Fibroblast of pulmonary artery (primary cell): ENCODE measurements around the gene TRIO.

ENCODE experiments used
- DNase-seq: peaks from one replicate; pipeline ENCODE4 v3.0.0-alpha.2; 2010; ENCODE audit warnings: low read depth
- H3K4me3 ChIP-seq: replicated peaks from 2 replicates; pipeline ENCODE4 v1.5.1; 2011; ENCODE audit warnings: low read depth, mild to moderate bottlenecking, control low read depth, low read length, moderate library complexity
- TF ChIP-seq, protein P1 (sequence below): IDR thresholded peaks from 2 replicates; pipeline ENCODE4 v1.5.1; 2011; ENCODE audit warnings: mild to moderate bottlenecking, control low read depth, low read length, inconsistent platforms; ENCODE audit errors: missing control alignments

TRIO gene

DNA sequence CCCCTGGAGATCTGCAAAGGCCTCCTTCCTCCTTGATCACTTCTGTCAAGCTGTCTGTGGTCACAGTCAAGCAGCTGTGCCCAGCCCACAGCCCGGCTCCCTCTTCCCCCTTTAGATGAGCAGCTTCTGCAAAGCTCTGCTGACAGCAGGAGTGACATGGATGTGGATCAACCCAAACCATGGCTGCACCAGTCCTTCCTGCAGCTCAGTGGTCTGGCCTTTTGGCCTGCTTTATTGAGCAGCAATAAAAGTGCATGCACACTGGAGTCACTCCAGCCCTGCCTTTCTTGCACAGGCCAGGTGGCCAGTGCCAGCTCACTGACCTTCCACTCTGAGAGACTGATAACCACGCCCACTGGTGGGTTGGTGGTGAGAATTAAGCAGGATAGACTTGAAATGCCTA is 347.2 kb downstream of the TRIO start:
- no peak for DNase-seq
- no peak overlapping the region for H3K4me3 ChIP-seq
- TF ChIP-seq, protein P1, sequence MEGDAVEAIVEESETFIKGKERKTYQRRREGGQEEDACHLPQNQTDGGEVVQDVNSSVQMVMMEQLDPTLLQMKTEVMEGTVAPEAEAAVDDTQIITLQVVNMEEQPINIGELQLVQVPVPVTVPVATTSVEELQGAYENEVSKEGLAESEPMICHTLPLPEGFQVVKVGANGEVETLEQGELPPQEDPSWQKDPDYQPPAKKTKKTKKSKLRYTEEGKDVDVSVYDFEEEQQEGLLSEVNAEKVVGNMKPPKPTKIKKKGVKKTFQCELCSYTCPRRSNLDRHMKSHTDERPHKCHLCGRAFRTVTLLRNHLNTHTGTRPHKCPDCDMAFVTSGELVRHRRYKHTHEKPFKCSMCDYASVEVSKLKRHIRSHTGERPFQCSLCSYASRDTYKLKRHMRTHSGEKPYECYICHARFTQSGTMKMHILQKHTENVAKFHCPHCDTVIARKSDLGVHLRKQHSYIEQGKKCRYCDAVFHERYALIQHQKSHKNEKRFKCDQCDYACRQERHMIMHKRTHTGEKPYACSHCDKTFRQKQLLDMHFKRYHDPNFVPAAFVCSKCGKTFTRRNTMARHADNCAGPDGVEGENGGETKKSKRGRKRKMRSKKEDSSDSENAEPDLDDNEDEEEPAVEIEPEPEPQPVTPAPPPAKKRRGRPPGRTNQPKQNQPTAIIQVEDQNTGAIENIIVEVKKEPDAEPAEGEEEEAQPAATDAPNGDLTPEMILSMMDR, result no peak

DNA sequence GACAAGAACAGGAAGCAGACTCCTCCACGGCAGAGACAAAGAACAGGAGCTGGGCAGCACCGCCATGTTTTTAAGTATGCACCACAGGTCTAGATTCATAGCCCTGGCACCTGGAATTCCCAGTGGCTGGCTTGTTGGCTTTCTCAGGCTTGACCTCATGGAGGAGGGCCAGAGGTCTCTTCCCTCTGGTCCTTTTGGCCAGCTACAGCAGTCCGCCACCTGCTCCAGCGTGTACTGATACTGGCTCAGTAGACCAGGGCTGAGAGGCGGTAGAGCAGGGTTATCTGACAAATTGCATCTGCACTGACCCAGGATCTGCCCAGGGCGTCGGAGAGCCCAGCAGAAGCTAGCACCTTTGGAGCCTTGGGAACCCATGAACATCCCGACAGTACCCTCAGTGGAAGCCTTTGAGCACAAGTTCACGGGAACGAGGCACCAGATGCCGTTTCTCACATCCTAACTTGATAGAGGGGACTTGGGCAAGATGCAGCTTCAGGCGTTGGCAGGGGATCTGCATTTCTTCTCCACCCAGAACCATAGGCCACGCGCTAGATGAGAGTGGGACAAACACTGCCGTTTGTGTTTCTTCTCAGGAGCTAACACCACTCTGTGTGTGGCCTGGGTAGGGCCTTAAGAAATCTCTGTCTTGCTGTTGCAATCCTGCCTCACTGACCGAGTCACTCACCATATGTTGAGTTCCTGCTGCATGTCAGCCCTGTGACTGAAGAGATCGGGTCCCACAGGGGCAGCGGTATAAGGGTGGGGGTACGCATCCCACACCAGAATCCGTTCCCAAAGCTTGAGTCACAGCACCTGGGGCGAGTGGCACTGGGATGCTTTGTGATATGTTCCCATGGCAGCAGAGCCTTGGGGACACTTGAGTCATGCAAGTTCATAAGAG is 348.1 kb downstream of the TRIO start:
- peak; percentile 76 for DNase-seq
- TF ChIP-seq, protein P1, result no peak
- no peak overlapping the region for H3K4me3 ChIP-seq

DNA sequence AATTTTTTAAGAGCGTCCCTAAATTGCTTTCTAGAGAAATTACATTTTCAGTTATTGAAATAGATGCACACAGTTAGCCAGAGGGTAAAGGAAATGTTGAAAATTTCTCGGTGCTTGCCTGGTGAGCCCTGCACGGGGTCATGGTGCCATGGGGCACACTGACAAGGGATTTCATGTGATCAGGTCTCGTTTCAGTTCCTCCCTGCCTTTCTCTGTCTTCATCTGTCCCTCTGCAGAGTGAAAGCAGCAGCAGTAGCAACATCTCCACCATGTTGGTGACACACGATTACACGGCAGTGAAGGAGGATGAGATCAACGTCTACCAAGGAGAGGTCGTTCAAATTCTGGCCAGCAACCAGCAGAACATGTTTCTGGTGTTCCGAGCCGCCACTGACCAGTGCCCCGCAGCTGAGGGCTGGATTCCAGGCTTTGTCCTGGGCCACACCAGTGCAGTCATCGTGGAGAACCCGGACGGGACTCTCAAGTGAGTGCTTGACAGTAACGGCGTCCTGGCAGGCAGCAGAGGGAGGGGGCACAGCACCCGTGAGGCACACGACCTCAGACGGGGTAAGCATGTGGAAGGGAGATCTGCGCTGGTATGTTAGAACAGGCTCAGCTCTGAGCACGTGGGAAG is 349.3 kb downstream of the TRIO start:
- no peak for DNase-seq
- H3K4me3 ChIP-seq, result no peak overlapping the region
- TF ChIP-seq, protein P1, result no peak

DNA sequence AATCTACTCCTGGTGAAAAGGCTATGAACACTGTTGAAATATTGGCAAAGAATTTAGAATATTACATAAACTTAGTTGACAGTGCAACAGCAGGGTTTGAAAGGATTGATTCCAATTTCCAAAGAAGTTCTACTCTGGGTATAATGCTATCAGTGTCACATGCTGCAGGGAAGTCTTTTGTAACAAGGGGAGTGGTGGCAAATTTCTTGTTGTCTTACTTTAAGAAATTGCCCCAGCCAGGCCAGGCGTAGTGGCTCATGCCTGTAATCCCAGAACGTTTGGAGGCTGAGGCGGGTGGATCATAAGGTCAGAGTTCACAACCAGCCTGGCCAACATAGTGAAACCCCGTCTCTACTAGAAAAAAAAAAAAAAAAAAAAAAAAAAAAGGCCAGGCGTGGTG is 352.2 kb downstream of the TRIO start:
- no peak overlapping the region for H3K4me3 ChIP-seq
- no peak for DNase-seq
- TF ChIP-seq, protein P1, result no peak

DNA sequence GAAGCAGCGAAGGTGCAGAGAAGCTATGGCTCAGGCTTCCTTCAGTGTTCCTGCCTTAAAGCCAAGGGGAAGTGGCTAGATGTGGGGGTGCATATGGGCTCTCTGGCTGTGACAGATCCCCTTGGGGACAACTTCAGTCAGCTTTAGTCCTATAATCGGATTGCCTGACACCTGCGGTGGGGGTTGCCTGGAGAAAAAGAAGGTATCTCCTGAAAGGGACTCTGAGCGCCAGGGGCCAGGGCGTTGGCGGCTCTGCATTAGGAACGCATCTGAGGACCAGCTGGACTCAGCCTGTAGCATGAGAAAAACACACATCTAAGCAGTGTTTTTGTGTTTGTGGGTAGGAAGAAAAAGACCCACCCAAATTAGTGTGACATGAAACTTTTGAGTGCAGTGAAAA is 354.2 kb downstream of the TRIO start:
- DNase-seq, result no peak
- TF ChIP-seq, protein P1, result no peak
- H3K4me3 ChIP-seq, result no peak overlapping the region

DNA sequence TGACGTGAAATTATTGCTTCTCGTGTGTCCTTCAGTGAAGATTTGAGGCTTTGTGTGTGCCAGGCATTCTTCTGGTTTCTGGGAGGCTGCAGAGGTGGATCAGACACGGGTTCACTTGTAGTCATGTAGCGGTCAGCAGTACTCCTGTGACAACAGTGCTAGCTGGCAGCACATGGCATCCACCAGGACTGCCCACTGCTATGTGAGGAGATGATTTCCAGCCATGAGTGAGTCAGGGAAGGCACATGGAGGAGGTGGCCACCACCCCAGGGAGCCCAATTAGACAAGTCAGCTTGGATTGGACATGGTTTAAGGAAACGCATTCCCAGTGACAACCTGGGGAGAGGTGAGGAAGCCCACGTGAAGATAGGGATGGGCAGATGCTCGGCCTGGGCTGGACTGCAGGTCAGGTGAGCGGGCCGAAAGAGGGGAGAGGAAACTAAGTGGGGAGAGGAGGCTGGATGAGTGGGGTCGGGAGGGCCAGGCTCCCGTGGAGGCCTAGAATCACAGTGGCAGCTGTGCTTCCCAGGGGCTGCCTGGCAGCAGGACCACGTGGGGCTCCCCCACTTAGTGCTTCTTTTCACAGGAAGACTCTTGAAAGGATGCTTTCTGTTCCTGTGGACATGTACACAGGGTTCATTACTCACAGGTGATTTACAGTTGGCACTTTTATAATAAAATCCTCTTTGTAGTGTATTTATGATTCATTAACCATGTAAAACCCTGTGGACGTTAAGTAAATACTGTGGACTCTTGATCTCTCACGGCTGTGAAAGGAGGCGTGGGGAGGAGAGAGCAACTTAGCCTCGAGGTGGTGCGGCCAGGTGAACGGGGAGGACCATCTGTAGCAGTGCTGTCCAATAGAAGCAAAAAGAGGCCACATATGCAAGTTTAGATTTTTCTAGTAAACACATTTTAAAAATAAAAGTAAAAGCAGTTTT is 358.5 kb downstream of the TRIO start:
- TF ChIP-seq, protein P1, result no peak
- no peak overlapping the region for H3K4me3 ChIP-seq
- no peak for DNase-seq
